ENCODE results near the gene GANC.
A peak's percentile ranks its signal among the peaks of the same experiment; 100 is the strongest.
"Not testable (repeated sequence)": the region's sequence is repeated elsewhere in the genome, so short reads cannot be mapped to it uniquely, and the experiment has no call there.

The GANC gene, protein sequence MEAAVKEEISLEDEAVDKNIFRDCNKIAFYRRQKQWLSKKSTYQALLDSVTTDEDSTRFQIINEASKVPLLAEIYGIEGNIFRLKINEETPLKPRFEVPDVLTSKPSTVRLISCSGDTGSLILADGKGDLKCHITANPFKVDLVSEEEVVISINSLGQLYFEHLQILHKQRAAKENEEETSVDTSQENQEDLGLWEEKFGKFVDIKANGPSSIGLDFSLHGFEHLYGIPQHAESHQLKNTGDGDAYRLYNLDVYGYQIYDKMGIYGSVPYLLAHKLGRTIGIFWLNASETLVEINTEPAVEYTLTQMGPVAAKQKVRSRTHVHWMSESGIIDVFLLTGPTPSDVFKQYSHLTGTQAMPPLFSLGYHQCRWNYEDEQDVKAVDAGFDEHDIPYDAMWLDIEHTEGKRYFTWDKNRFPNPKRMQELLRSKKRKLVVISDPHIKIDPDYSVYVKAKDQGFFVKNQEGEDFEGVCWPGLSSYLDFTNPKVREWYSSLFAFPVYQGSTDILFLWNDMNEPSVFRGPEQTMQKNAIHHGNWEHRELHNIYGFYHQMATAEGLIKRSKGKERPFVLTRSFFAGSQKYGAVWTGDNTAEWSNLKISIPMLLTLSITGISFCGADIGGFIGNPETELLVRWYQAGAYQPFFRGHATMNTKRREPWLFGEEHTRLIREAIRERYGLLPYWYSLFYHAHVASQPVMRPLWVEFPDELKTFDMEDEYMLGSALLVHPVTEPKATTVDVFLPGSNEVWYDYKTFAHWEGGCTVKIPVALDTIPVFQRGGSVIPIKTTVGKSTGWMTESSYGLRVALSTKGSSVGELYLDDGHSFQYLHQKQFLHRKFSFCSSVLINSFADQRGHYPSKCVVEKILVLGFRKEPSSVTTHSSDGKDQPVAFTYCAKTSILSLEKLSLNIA (N-terminal part only)

DNA sequence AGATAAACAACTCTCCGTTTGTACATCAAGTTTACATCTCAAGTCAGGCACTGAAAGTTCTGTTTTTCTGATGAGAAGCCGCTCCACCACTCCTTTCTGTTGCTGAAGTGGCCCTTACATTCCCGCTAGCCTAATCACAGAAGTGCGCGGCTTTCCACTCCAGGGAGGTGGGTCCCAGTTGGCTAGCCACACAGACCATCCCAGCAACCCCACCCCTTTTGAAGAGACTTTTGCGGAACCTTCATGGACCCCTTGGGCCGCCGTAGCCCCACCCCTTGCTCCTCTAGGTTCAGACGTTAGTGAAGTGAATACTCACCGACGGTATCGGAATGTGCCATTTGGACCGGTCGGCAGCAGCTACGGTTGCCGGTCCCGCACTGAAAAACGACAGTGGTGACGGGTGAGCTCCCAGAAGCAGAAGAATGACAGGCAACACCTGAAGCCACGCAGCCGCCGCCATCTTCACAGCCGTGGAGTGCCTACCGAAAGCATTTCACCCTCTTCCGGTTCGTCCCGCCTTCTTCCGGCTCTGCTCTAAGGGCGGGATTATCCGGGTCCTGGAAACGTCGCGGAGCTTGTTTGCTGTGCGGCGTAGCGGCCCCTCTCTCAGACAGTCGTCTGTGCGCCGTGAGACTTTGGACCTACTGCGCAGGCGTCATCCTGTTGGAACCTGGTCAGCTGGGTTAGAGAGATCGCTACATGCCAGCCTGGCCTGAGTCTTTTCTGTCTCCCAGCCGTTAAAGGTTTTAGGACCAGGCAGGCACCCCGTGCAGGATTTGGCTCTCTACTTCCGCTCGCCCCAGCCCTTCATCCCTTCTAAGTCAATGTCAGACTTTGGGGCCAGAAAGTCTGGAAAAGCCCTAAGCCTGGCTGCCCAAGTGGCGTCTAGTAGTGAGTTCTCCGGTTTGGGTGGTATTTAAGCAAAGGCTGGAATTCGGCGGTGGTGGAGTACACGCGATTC is at the start of gene GANC, which contains the start of gene TMEM87A:
GANC (plus strand) TSS at position 263 of the 961 bp plus-strand sequence. CDS start 1,281 bp downstream, outside the sequence.
TMEM87A (minus strand) TSS at position 495 of the 961 bp plus-strand sequence; CDS start at position 460, 35 bp downstream.
- peak; percentile 80 to 86 for DNase-seq (ENCODE audit: low read depth in 2 of 2)

DNA sequence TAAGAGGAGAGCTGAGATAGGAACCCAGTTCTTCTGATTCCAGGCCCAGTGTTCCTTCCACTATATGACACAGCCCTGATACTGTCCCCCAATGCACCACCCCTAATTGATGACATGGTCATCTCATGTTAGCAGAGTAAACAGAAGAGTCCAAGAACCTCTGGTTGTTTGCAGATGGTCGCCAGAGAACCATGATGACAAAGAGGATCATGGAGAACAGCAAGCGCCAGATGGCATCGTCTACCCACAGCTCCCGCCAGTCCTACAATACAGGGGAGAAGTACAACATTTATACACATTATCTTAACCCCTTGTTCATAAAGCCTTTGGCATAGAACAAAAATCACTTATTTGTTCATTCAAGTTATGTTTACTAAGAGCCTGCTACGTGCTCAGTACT is 46.4 kb upstream of the GANC start:
- no peak for DNase-seq (ENCODE audit: low read depth in 2 of 2)

DNA sequence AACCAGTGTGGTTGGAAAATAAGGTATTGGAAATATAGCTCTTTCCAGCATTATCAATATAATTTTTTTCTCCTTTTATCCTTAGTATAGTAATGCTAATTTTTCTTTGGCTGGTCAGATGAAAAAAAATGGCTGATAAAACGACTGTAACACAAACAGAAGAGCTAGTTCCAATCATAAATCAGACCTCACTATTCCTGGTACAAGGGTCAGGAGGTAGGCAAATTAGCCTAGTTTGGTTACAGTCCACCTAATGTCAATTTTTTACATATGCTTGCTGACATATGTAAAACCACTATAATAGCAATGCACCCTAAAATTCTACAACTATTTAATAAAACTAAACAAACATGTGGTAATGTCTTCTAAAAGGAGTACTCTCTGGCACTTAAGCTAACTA is 45.0 kb upstream of the GANC start:
- DNase-seq (ENCODE audit: low read depth in 2 of 2), result no peak

DNA sequence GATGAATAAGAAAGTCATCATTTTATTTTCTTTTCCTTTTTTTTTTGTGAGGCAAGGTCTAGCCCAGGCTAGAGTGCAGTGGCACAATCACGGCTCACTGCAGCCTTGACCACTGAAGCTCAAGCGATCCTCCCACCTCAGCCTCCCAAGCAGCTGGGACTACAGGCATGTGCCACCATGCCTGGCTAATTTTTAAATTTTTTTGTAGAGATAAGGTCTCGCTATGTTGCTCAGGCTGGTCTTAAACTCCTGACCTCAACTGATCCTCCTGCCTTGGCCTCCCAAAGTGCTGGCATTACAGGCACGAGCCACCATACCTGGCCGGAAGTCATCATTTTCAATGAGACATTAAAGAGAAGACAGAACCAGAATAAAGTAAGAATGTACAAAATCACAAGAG is 44.0 kb upstream of the GANC start:
- DNase-seq (ENCODE audit: low read depth in 2 of 2), result not testable (repeated sequence)

DNA sequence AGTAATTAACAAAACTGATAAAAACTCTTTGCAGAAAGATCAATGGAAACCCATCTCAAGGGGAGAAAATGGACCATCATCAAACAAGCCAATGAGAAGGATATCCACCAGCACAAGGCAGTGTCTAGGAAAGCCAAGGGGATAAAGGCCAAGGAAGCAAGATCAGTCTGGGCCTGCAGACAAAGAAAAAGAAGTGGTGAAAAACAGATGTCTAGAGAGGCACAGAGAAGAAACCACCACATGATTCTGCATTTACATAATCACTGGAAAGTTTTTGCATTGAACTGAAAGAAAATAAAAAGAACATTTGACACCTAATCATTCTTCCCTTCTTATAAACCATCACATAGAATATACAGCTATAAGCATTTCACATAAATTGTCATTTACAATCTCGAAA is 41.9 kb upstream of the GANC start:
- DNase-seq (ENCODE audit: low read depth in 2 of 2), result no peak

DNA sequence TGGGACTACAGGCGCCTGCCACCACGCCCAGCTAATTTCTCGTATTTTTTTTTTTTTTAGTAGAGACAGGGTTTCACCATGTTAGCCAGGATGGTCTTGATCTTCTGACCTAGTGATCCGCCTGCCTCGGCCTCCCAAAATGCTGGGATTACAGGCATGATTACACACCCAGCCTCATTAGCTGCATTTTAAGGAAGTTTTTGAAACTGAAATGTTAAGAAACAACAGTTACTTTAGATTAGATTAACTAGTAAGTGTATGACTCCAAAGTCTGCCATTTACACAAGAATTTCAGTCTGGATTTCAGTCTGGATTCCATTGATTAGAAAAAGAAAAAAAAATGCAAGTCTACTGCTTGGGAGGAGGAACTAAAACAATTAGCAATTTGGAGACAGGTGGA is 40.4 kb upstream of the GANC start:
- no peak for DNase-seq (ENCODE audit: low read depth in 2 of 2)

DNA sequence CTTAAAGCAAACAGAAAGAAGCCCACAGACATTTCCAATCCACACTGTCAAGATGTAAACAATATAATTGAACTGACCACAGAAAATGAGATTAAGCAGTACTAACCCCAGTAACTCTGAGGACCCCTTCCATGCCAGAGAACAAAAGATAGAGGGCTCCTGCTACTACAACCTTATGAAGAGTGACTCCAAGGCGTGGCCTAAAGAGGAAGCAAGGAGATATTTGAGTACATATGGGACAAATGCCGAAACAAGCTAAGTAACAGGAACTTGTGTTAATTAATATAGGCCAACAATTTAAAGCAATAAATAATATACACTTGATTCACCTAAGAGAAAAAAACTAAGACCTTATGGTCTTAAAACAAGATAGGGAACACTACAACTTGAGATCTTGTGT is 39.9 kb upstream of the GANC start:
- DNase-seq (ENCODE audit: low read depth in 2 of 2), result no peak

DNA sequence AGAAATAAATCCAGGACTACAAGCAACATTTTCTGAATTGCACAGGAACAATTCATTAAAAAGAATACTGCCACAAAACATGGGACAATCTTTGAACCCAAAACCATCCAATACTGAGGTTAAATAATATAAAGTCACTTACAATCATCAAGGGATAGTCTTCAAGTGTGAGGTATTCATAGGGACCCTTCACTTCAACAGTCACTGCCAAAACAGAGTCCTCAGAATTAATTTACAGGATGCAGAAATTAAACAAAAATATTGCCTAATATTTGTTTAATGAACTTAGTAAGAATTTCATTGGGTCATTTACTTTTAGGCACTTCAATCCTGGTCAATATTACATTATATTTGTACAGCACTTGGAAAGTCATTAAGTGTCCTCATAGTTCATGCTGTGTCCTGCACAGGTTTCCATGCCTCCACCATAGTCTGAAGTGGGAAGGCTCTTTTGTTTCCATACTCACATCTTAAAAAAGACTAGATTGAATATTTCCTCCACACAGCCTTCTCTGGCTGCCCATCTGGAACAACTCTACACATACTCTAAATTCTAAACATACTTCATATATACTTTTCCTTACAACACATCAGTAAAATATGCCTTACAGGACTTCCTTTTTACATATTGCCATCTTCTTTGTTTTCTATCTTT is 33.3 kb upstream of the GANC start:
- no peak for DNase-seq (ENCODE audit: low read depth in 2 of 2)

DNA sequence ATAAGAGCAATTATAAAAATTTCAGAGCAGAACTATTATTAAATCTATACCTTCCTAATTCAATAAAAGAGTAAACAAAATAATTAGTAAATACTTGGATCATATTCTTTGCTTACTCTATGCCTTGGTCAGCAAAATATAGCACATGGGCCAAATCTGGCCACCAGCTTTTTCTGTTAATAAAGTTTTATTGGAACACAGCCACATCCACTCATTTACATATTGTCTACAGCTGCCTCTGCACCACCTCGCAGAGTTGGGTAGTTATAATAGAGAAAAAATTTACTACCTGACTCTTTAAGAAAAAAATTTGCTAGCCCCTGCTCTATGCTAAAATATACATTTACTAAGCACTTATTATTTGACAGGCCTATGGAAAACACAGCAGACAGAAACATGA is 32.2 kb upstream of the GANC start:
- DNase-seq (ENCODE audit: low read depth in 2 of 2), result no peak

DNA sequence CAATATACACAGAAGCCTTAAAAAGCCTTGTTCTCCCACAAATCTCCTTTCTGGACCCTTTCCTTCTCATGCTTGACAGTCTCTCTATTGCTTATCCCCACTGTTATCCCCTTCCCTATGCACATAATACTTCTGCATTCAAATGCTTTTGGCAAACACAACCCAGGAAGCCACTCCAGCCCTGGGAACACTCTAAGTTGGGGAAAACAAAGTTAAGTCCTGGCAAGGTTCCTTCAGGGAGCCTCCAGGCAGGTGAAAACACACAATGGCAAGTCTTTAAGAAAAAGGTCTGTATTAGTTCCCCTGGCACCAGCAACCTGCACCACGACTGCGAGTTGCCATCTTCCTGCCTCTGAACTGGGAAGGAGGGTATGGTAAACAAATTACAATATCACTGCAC is 19.7 kb upstream of the GANC start:
- no peak for DNase-seq (ENCODE audit: low read depth in 2 of 2)

DNA sequence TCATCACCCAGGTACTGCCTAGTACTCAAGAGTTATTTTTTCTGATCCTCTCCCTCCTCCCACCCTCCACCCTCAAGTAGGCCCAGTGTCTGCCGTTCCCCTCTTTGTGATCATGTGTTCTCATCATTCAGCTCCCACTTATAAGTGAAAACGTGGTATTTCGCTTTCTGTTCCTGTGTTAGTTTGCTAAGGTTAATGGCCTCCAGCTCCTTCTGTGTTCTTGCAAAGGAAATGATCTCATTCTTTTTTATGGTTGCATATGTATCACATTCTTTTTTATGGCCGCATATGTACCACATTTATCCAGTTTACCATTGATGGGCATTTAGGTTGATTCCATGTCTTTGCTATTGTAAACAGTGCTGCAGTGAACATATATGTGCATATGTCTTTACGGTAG is 8.2 kb upstream of the GANC start:
- DNase-seq (ENCODE audit: low read depth in 2 of 2), result no peak

DNA sequence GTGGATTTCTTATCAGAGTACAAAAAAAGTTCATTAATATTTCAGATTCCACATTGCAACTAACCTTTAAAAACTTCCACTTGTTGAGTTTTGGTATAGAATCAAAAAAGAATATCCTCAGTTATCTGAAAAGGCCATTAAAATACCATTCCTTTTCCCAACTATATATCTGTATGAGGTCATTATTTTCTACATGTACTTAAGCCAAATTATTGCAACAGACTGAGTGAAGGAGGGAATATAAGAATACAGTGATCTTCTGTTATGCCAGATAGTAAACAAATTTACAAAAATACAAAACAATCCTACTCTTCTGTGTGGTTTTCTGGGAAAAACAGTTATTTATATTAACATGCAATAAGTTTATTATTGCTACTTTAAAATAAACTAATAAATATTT is 5.7 kb upstream of the GANC start:
- no peak for DNase-seq (ENCODE audit: low read depth in 2 of 2)

DNA sequence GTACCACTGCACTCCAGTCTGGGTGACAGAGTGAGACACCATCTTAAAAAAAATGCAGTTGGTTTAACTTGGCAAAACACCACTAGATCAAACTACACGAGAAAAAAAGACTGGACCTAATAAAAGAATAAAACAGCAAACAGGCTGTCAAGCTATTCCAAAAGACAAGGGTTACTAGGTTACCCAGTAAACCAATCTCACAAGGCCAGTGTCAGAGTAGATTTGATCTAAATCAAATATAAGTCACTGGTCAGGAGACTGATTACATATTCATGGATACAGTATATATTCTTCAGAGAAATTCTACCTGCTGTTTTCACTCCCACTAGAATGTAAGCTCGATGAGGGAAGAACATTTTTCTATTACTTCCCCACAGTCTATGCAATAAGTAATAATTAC is 2.5 kb upstream of the GANC start:
- no peak for DNase-seq (ENCODE audit: low read depth in 2 of 2)

DNA sequence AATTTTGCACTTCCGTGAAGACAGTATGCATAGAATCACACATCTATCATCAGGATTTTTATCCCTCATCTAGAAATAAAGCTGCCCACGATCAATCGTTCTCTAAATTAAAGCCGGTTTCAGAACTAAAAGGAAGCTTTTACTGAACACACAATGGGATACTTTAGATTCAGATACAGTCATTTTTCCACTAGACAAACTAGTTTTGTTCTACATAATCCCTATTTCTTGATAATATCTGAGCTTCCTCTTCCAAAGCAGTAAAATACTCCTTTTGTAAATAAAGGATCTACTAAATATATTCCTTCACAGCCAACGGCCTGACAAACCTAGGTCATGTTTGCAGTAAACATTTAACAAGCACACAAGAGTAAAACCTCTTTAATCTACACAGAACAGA is 2.0 kb upstream of the GANC start:
- no peak for DNase-seq (ENCODE audit: low read depth in 2 of 2)

DNA sequence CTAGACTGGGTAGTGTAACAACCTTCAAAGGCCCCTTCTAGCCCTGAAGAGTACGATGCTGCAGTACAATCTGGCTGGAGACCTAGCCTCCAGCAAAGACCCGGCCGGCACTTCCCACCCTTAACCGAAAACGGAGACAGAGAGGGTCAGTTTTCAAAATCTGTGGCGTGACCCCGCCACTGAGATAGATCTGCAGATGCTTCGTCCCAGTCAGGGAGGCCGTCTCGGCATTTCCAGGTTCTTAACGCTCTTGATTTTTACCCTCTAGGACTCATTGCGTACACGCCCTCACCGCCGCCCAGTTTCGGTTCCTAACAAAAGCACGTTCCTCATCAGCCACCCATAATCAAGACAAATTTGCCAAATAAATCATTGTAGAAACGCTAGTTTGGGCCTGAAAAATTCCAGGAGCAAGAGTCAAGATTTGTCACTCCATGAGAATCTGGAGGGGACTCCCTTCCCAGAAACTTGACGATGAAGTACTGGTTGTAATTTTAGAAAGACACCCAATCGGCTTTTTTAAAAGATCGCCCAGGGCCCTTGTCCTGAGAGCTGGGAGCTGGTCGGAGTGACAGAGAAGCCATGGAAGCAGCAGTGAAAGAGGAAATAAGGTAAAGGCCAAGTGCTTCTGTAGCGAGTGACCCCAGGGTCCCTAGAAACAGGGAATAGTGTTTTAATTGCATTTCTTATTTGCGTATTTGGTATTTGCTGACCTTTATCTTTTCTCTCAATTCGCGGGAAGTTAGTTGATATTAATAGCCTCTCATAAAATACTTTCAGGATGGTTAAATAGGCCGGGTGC is 1.1 kb downstream of the GANC start:
- DNase-seq (ENCODE audit: low read depth in 2 of 2), result peak in 1 of 2 donors; percentile 37

DNA sequence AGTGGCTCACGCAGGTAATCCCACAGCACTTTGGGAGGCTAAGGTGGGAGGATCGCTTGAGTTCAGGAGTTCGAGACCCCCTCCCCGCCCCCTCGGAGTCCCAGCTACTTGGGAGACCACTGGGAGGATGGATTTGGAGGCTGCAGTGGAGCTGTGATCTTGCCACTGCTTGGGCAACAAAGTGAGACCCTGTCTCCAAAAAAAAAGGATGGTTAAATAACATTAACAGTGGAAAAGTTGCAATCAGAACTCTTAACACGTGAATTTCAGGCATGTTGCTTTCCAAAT is 1.6 kb downstream of the GANC start:
- DNase-seq (ENCODE audit: low read depth in 2 of 2), result no peak

DNA sequence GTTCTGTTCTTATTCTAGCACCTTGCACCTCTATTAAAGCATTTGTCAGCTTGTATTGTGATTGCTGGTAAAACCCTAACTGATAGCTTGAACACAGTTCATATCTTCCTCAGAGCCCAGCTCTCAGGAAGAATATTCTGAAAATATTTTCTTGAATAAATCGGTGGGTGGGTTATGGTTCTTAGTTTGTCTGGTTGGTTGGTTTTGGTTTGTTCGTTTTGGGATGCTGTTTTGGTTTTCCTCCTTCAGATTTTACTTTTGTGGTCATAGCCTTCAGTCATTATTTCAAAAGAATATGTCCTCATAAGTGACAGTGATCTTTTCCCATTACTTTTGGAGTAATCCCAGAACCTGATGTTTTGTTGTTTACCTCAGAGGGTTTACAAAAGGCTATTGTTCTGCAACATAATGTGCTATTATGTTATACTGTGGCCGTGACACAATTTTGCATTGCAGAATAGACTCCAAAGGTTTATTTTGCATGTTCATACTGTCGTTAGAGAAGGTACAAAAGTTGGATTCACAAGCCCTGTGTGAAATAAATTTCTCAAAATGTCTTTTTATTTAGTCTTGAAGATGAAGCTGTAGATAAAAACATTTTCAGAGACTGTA is 2.9 kb downstream of the GANC start:
- no peak for DNase-seq (ENCODE audit: low read depth in 2 of 2)

DNA sequence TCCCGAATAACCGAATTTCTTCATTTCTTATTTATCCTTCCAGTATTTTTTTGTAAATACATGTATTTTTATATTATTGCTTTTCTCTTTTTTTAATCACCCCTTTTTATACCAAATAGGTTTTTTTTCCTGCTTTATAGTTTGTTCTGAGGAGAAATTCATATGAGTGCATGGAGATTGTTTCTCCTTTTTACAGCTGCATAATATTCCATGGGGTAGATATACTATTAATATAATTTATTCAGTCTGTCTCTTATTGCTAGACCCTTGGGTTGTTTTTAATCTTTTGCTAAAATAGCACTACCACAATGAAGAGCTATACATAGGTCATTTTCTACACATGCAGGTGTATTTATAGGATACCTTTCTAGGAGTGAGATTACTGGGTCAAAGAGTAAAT is 3.8 kb downstream of the GANC start:
- DNase-seq (ENCODE audit: low read depth in 2 of 2), result no peak

DNA sequence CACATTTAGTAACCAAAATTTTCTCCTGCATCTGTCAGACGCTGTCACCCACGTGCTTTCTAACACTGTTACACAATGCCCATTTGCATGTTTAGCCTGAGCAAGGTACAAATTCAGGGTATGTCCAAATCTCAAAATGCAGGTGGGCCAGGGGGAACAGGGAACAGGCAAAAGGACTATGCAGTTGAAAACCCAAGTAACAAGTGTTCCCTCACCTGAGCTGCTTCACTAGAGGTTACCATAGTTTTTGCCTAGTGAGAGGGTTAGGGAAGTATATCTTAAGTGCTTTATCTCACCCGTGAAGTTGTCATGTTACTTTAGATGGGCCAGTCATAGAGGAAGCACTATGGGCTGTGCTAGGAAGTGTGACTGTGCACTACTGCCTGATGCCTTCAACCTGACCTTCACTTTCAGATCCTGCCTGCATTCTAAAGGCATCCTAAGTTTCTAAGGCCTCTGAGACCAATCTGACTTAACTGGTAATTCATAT is 6.3 kb downstream of the GANC start:
- DNase-seq (ENCODE audit: low read depth in 2 of 2), result no peak

DNA sequence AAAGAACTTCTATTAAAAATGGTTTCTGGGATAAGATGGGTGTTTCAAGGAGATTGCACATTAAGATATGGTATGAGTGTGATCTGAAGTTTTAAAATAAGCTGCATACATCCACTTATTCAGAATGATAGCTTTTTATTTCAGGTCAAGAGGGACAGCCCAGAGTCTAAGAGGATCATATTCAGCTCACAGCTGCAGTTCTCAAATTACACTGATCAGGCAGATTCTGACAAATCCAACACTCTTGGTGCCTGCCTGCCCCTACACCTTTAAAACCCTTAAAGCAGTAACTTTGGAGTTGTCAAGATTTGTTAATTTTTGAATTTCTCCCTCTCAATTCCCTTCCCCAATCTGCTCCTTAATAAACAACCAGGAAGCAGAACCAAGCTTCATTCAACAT is 9.3 kb downstream of the GANC start:
- no peak for DNase-seq (ENCODE audit: low read depth in 2 of 2)
